Measurements from ENCODE around the gene EXOC6B.

Gene EXOC6B

DNA sequence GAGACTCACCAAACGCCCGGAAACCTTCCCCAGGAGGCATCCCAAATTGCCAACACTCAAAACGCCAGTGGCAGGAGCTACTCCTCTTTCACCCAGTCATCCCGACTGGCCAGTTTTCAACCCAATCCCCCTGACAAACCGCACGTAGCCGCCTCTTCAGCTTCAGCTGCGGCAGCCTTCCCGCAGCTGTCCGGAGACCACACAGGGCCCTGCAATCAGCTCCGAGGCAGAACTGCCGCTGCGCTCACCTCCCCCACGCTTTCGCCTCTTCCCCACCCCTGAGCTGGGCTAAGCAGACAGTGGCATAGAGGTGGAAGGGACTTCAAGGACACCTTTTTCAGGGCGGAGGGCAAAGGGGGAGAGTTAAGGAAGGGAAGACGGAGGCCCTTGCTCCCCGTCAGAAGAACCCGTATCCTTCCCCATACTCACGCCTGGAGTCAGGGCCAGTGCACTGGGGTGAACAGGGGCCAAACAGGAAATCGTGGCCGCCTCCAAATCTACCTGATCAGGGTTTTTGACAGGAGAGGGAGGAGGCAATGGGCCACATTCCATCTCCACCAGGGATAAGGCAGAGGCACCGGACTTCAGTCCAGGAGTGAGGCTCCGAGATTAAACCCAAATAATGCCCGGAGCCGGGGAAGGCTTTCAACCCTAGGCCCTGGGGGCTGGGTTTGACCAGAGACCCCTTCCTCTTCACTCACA lies 695.0 kb downstream of the EXOC6B start:
- no peak for DNase-seq

DNA sequence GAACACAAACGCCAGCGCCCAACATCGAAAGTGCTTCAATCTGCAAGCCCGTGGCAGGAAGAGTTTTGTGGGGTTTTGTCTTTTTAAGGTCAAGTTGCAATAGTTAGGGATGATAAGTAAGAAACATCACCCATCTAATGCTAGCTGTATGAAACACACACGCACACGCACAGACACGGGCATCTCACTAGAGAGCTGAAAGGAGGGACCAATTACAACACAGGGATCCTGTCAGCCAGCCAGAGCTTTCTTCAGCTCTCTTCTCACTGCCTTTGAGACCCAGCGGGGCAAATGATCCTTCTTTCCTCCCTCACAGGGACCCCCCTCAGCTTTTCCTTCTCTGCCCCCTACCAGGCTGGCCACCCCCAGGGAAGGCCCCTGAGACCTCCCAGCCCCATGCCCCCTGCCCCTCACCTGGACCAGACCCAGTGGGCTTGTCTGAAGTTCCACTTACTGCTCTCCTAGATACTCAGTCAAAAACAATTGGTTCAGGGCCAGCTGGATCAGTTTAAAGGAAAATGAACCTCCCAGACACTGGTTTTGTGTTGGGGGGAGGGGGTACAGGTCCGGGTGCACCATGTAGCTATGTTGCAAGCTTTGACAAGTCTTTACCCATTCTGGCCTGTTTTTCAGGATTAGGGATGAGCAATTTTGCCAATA lies 696.0 kb downstream of the EXOC6B start:
- no peak for DNase-seq

DNA sequence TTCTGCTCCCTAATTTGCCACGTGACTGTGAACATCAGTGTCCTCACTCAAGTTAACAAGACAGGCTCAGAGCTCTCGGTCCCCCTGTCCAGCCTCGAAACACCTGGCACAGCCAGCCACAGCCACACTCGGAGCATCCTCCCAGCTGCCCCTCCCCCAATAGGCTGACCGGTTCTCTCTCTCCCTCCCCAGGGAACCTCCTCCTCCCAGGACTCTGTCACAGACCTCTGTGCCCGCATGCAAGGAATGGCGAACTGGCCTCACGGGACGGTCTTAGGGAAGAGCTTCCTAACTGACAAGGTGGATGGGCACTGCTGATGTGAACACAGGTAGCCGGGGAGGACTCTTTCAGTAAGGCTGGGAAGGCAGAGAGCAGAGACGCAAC lies 697.0 kb downstream of the EXOC6B start:
- no peak for DNase-seq

DNA sequence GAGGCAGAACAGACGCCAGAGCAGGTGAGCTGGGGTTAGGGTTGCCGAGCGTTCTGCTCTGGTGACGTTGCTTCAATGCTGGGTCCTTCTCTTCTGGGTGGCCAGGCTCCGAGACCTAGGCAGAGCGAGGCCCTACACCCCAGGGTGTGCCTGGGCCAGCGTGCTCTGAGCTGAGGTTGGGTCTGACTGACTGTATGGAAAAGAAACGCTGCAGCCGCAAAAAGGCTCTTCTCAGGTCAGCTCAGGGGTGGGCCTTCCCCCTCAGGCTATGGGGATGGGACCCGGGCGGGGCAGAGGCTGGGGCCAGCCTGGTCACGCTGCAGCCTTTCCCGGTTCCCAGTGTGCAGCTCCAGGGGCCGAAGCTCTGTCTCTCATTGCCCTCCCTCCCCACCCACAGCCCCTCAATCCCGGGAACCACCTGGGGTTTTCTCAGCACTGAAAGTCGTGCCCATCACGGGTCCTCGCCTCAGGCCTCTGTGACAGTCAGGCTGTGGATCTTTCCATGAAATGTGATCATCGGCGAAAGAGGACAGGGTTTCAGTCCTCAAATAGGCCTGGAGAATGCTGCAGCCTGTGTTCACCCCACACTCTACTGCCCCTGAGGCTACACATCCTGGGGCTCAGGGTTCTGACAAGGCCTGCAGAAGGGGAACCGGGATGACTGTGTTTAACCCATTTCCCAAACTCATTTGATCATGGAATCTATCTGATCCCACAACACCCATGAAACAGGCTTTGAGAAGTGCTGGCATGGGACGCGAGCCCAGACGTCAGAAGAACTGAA lies 697.6 kb downstream of the EXOC6B start:
- DNase-seq = no peak

DNA sequence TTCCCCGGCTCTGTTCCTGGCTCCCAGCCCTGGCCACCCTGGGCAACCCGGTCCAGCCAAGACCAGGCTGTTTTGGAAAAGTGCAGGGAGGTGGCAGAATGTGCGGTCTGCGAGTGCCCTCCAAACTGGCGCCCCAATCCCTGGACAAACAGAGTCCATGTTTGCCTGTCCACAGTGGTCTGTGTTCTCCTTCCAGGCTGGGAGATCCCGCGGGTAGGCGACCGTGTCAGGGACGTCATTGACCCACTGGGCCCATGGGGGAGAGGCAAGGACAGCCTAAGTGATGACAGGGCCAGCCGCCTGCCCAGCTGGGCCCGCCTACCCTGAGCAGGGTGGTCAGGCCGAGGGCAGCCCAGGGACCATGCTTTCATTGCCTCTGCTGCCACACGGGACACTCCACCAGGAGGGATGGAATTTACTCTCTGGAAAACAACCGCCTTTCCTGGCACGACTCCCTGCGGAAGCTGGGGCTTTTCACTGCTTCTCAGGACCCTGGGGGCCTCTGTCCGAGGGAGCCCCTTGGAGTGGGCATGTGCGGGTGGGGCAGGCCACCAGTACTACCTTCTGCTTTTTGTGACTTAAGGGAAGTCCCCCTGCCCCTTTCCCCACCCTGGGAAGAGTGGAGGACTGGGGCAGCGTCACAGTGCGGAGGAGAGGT lies 698.3 kb downstream of the EXOC6B start:
- no peak for DNase-seq

DNA sequence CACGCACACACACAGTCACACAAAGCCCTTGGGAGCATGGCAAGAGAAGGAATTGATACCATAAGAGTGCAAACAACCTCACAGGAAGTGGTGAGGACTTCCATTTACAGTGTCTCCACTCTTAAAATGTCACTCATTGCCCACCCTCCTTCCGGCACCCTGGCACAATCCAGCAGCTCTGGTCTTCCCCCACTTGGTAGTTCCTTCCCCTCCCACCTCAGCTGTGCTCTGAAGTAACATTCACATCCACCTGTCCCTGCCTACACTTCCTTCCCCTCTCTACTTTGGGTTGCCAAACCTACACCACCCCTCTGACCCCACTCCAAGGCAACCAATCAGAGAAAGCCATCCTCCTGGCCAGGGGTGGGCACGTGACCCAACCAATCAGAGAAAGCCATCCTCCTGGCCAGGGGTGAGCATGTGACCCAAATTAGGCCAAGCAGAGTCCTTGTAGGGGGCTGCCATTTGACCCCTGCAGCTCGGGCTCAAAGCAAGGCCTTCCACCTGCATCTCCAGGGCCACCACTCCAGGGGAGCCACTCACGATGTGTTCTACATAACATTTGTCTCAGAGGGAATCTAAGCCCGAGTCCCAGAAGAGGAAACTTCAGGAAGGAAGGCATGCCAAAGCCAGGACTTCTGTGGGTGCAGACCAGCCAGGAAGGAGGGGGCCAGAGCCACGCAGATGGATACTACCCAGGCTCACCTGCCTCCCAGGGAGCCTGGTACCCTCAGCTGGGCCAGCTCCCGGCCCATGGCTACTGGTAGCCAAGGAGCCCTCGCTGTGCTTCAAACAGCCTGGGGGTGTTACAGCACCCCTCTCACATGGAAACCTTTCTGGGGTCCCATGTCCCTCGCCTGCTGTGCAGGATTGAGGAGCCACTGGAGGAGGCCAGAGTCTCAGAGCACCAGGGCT lies 699.4 kb downstream of the EXOC6B start:
- no peak for DNase-seq
